Thymus (tissue), 11 donors: ENCODE results near the gene SLC25A52. TPM values are rescaled to one million over a fixed set of nuclear protein-coding genes. Genes with fewer than 3 reads are reported as not detected.

ENCODE experiments used
- DNase-seq, 9 donors: peaks; one replicate each; pipeline ENCODE4 v3.0.0-alpha.2; 2013; ENCODE audit warnings: low spot score in 9 of 9, low read depth in 6 of 9, missing footprints in 1 of 9
- H3K27ac ChIP-seq, 2 donors: one replicate each; pipeline ENCODE4 v1.5.1; 2013; ENCODE audit warnings: control low read depth in 1 of 2, low read depth in 1 of 2, low read length in 1 of 2, mild to moderate bottlenecking in 1 of 2, moderate library complexity in 1 of 2
- H3K27me3 ChIP-seq, 2 donors: one replicate each; pipeline ENCODE4 v1.5.1; 2013; ENCODE audit warnings: low read length in 1 of 2; ENCODE audit not compliant: control insufficient read depth in 2 of 2, insufficient read depth in 1 of 2
- H3K36me3 ChIP-seq, 2 donors: one replicate each; pipeline ENCODE4 v1.5.1; 2013; ENCODE audit warnings: low read length in 1 of 2, mild to moderate bottlenecking in 1 of 2, moderate library complexity in 1 of 2; ENCODE audit not compliant: control insufficient read depth in 2 of 2, insufficient read depth in 2 of 2
- H3K4me1 ChIP-seq, 2 donors: one replicate each; pipeline ENCODE4 v1.5.1; 2013; ENCODE audit warnings: low read length in 2 of 2; ENCODE audit not compliant: control insufficient read depth in 2 of 2, insufficient read depth in 2 of 2
- H3K4me3 ChIP-seq, 2 donors: one replicate each; pipeline ENCODE4 v1.5.1; 2013; ENCODE audit warnings: low read length in 2 of 2, control low read depth in 1 of 2, mild to moderate bottlenecking in 1 of 2
- H3K9me3 ChIP-seq, 2 donors: one replicate each; pipeline ENCODE4 v1.5.1; 2013; ENCODE audit warnings: low read length in 1 of 2, mild to moderate bottlenecking in 1 of 2; ENCODE audit not compliant: control insufficient read depth in 2 of 2, insufficient read depth in 1 of 2
- WGBS: extraction: QIAGEN DNeasy Blood & Tissue Kit; methylation state at CpG from one replicate; pipeline ENCODE4 v1.1.7; 2013; 5-methylcytosine and 5-hydroxymethylcytosine counted together
- polyA plus RNA-seq: library from polyadenylated mRNA; stranded (reverse); fragments of 200-250 nt; gene quantifications from one replicate; pipeline ENCODE4 v1.2.3, GENCODE V29; 2013
- total RNA-seq: library from RNA; stranded (reverse); fragments of 120-200 nt; gene quantifications from one replicate; pipeline ENCODE4 v1.2.4, GENCODE V29; 2013
- donor health status: healthy.

SLC25A52 gene
- total and polyA plus RNA-seq, 2 donors = 0.09 TPM; not detected in 1

- H3K9me3 ChIP-seq = no peaks in the 10 kb centered on the region
- H3K27me3 ChIP-seq = no peaks in the 10 kb centered on the region
- WGBS = 97% methylated on average over 10 of the region's 10 CpGs
- DNase-seq = no peak
- no peaks in the 10 kb centered on the region for H3K4me1 ChIP-seq
- no peak overlapping the region for H3K27ac ChIP-seq
- H3K36me3 ChIP-seq = no peaks in the 10 kb centered on the region
- H3K4me3 ChIP-seq = no peak overlapping the region
These were observed 28.7 kb upstream of the SLC25A52 start for GRCh38 chr18:31789409-31789808.

GRCh38 chr18:31783059-31783458, 22.4 kb upstream of the SLC25A52 start:
- no peaks in the 10 kb centered on the region for H3K36me3 ChIP-seq
- no peak for DNase-seq
- no peaks in the 10 kb centered on the region for H3K4me1 ChIP-seq
- no peaks in the 10 kb centered on the region for H3K27me3 ChIP-seq
- H3K9me3 ChIP-seq = peaks cover 0 to 3% of the 10 kb centered on the region in 2 donors
- H3K4me3 ChIP-seq = no peak overlapping the region
- no peak overlapping the region for H3K27ac ChIP-seq
- WGBS = 89% methylated on average over 3 of the region's 3 CpGs

DNA sequence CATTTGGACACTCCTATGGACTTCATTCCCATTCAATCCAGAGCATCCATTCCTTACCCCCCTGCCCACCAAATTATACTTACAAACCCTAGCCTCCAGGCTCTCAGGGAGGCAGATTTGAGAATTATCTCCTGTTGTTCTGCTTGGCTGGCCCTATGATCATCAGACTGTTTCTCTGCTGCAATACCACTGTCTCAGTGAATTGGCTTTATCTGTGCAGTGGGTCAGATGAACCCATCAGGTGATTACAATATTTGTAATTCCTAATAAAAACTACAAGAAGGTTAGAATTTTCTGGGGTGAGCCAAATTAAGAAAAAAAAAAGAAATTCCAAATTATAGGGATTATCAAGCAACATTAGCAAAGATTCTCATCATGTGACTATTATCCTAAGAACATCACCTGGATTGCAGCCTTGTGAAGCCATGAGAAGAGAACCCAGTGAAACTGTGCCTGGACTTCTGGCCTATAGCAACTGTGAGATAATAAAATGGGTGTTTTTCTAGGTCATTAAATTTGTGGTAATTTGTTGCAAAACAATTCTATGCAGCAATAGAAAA, 17.8 kb upstream of the SLC25A52 start:
- Histone ChIP-seq H3K27me3 (no peaks in the 10 kb centered on the region), H3K9me3 (peaks cover 0 to 3% of the 10 kb centered on the region in 2 donors), H3K4me1 (no peaks in the 10 kb centered on the region), H3K36me3 (no peaks in the 10 kb centered on the region), H3K4me3 (no peak overlapping the region), H3K27ac (no peak overlapping the region)
- no peak for DNase-seq

DNA sequence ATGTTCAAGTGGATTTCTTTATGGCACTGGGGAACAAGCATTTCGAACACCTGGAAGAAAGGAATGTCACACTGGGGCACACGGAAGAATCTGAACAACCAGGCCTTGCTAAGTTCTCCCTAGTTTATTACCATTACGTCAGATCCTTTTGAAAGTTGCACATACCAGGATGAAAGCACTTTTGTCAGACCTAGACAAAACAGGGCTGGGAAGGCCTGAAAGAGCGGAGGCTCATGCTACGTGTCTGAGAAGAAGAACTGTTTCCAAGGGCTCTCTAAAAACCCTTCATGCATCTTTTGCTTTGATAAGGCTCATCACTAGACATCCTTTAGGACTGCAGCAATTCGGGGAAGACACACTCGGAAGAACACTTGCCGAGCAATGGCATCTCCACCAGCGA, 15.4 kb upstream of the SLC25A52 start:
- H3K4me1 ChIP-seq = no peaks in the 10 kb centered on the region
- no peaks in the 10 kb centered on the region for H3K27me3 ChIP-seq
- 98% methylated on average over 9 of the region's 9 CpGs for WGBS
- H3K36me3 ChIP-seq = no peaks in the 10 kb centered on the region
- peaks cover 0 to 3% of the 10 kb centered on the region in 2 donors for H3K9me3 ChIP-seq
- no peak overlapping the region for H3K4me3 ChIP-seq
- H3K27ac ChIP-seq = no peak overlapping the region
- DNase-seq = no peak

DNA sequence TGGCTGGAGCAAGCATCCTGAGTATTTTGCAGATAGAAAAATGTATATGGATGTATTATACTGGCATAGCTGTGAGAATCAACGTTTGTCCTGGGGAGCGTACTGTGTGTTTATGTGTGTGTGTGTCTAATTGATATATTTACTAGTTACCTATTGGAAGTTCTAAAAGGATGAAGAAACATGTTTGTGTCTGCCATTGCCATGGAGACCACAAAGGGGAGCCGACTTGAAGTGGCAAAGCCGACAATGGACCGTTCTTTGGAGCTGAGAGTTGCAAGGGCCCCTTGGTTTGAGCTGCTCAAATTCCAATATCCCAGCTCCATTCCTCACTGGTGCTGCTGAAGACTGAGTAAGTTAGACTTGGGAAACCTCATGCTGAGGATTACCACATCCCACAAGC, 14.3 kb upstream of the SLC25A52 start:
- H3K27ac ChIP-seq = no peak overlapping the region
- DNase-seq = no peak
- no peaks in the 10 kb centered on the region for H3K27me3 ChIP-seq
- H3K4me3 ChIP-seq = no peak overlapping the region
- H3K36me3 ChIP-seq = no peaks in the 10 kb centered on the region
- WGBS = 97% methylated on average over 5 of the region's 5 CpGs
- H3K4me1 ChIP-seq = no peaks in the 10 kb centered on the region
- peaks cover 0 to 3% of the 10 kb centered on the region in 2 donors for H3K9me3 ChIP-seq

DNA sequence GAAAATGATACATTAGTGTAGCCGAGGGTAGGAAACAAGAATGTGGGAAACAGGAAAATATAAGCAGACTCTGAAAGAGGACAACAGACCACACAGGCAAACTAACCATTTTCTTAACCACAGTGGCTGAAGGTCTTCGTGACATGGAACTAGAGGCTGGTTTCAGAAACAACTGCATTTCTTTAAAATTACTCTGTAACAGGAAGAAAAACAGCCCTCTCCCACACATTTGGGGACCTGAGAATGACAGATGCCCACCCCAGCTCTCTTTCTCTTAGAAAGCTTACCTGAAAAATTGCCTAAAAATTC, 13.8 kb upstream of the SLC25A52 start:
- 15% methylated on average over 2 of the region's 2 CpGs for WGBS
- H3K36me3 ChIP-seq = no peaks in the 10 kb centered on the region
- H3K27ac ChIP-seq = no peak overlapping the region
- no peaks in the 10 kb centered on the region for H3K27me3 ChIP-seq
- no peak overlapping the region for H3K4me3 ChIP-seq
- no peak for DNase-seq
- peaks cover 0 to 3% of the 10 kb centered on the region in 2 donors for H3K9me3 ChIP-seq
- H3K4me1 ChIP-seq = no peaks in the 10 kb centered on the region

- WGBS = 91% methylated on average over 9 of the region's 9 CpGs
- DNase-seq = no peak
- peaks cover 0 to 3% of the 10 kb centered on the region in 2 donors for H3K9me3 ChIP-seq
- no peak overlapping the region for H3K4me3 ChIP-seq
- no peak overlapping the region for H3K27ac ChIP-seq
- H3K4me1 ChIP-seq = no peaks in the 10 kb centered on the region
- H3K36me3 ChIP-seq = no peaks in the 10 kb centered on the region
- H3K27me3 ChIP-seq = no peaks in the 10 kb centered on the region
These were observed 13.2 kb upstream of the SLC25A52 start for GRCh38 chr18:31773774-31774476.

DNA sequence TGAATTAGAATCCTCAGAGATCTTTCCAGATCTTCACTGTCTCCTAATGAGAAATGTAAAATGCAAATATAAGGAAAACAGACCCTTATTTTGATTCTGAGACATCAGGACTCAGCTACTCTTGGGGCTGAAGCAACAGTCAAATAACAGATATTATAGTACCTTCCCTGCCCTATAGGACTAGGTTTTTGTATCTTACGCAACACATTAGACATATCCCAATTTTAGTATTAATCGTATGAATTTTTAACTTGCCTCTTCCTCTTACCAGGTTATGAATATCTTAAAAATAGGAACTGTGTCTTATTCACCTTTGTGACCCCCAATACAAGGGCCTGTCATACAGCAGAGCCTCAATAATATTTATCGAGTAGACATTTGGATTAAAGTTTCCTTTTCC, 12.0 kb upstream of the SLC25A52 start:
- no peak for DNase-seq
- WGBS = 98% methylated on average over 3 of the region's 3 CpGs
- Histone ChIP-seq H3K27me3 (no peaks in the 10 kb centered on the region), H3K27ac (no peak overlapping the region), H3K4me3 (no peak overlapping the region), H3K36me3 (no peaks in the 10 kb centered on the region), H3K9me3 (no peaks in the 10 kb centered on the region), H3K4me1 (peaks cover 0 to under 1% of the 10 kb centered on the region in 2 donors)

GRCh38 chr18:31750273-31750672, 10.4 kb downstream of the SLC25A52 start:
- WGBS = 83% methylated on average over 3 of the region's 3 CpGs
- Histone ChIP-seq H3K4me1 (no peaks in the 10 kb centered on the region), H3K36me3 (no peaks in the 10 kb centered on the region), H3K4me3 (no peak overlapping the region), H3K9me3 (no peaks in the 10 kb centered on the region), H3K27ac (no peak overlapping the region), H3K27me3 (no peaks in the 10 kb centered on the region)
- no peak for DNase-seq
